Transverse colon (tissue), 4 donors: ENCODE results near the gene SLC13A4.

Experiments
- EP300 ChIP-seq: sonication (generic); formaldehyde crosslinking; IDR thresholded peaks from one replicate; pipeline ENCODE4 v1.6.1; 2017; ENCODE audit warnings: antibody characterized with exemption, low read depth
- POLR2AphosphoS5 ChIP-seq, 3 donors: sonication (generic); formaldehyde crosslinking; IDR thresholded peaks; one replicate each; pipeline ENCODE4 v1.6.1; 2016; ENCODE audit warnings: antibody characterized with exemption in 3 of 3
- TF ChIP-seq, protein P1 (sequence below), 5 experiments: fragments of 200-600 bp in 3 of 5; fragments of 450-650 bp in 2 of 5; sonication (generic) in 3 of 5; IDR thresholded peaks; 1 replicate in 2 of 5; 2 replicates in 3 of 5; pipeline ENCODE4 v1.5.1; 2016 to 2017; ENCODE audit warnings: antibody characterized with exemption in 5 of 5, inconsistent platforms in 3 of 5, mild to moderate bottlenecking in 2 of 5, moderate library complexity in 1 of 5

DNA sequence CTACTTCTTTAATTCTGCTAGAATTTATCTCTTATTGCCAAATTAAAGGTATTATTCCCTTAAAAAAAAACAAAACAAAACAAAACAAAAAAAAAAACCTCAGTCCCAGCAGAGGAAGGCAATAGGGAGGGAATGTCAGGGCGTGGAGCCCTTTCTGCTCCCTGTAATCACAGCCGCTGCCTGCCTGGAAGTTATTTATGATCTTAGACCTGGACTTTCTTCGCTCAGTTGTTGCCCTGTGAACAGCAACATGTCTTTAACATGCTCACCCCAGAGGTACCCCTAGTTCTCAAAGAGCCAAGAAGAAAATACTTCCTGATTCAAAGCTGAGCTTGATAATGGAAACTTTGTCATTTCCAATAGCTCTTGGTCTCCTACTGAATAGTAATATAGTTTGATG is 12.9 kb upstream of the SLC13A4 start:
- TF ChIP-seq, protein P1, sequence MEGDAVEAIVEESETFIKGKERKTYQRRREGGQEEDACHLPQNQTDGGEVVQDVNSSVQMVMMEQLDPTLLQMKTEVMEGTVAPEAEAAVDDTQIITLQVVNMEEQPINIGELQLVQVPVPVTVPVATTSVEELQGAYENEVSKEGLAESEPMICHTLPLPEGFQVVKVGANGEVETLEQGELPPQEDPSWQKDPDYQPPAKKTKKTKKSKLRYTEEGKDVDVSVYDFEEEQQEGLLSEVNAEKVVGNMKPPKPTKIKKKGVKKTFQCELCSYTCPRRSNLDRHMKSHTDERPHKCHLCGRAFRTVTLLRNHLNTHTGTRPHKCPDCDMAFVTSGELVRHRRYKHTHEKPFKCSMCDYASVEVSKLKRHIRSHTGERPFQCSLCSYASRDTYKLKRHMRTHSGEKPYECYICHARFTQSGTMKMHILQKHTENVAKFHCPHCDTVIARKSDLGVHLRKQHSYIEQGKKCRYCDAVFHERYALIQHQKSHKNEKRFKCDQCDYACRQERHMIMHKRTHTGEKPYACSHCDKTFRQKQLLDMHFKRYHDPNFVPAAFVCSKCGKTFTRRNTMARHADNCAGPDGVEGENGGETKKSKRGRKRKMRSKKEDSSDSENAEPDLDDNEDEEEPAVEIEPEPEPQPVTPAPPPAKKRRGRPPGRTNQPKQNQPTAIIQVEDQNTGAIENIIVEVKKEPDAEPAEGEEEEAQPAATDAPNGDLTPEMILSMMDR (IDR thresholded peaks at IDR 0.05), result no peak
- TF ChIP-seq POLR2AphosphoS5 (IDR thresholded peaks at IDR 0.05) (no peak), EP300 (no peak)
